HL-60 (cell line): Measurements from ENCODE around the gene CDK5RAP1.

Experiments used
- DNase-seq, 2 experiments: peaks; one replicate each; pipeline ENCODE4 v3.0.0-alpha.2; 2010 to 2020; ENCODE audit warnings: low read depth in 1 of 2, low spot score in 1 of 2
- H3K27ac ChIP-seq: fragments of 250-450 bp; sonication (Bioruptor Pico); replicated peaks from 2 replicates; pipeline ENCODE4 v1.5.1; 2020; ENCODE audit warnings: mild to moderate bottlenecking, moderate library complexity
- H3K27me3 ChIP-seq: fragments of 250-450 bp; sonication (Bioruptor Pico); 2 replicates; pipeline ENCODE4 v1.5.1; 2021; ENCODE audit warnings: mild to moderate bottlenecking, moderate library complexity; ENCODE audit not compliant: insufficient read depth, poor library complexity, severe bottlenecking
- H3K4me3 ChIP-seq: replicated peaks from 2 replicates; pipeline ENCODE4 v1.5.1; 2011; ENCODE audit warnings: mild to moderate bottlenecking, control low read depth, low read length; ENCODE audit not compliant: insufficient read depth
- GABPA ChIP-seq: IDR thresholded peaks from 2 replicates; pipeline ENCODE4 v1.6.1; 2012; ENCODE audit warnings: low read depth
- POLR2AphosphoS5 ChIP-seq: IDR thresholded peaks from 2 replicates; pipeline ENCODE4 v1.6.1; 2012; ENCODE audit warnings: low read depth
- SPI1 ChIP-seq: IDR thresholded peaks from 2 replicates; pipeline ENCODE4 v1.6.1; 2012; ENCODE audit warnings: low read depth, mild to moderate bottlenecking, borderline replicate concordance
- TF ChIP-seq, protein P1 (sequence below): IDR thresholded peaks from 2 replicates; pipeline ENCODE4 v1.6.1; 2012; ENCODE audit warnings: low read depth; ENCODE audit not compliant: insufficient replicate concordance
- TF ChIP-seq, protein P2 (sequence below): IDR thresholded peaks from one replicate; pipeline ENCODE4 v1.5.1; 2011; ENCODE audit warnings: low read length, control low read depth, inconsistent platforms; ENCODE audit not compliant: insufficient read depth

Gene CDK5RAP1

DNA sequence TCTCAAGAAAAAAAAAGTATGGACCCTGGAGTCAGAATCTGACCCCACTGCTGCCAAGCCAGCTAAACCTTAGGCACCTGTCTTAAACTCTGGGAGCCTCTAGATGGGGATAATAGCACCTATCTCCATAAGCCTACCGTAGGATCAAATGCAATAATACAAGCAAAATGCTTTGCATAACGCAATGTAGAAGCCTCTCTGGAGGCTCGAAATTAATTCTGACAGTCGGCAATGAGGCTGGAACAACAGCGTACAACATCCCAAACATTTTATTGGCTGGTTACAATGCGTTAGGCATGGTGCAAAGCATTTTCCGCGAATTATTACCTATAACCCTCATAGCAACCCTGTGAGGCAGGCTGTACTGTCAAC, 521 bp downstream of the CDK5RAP1 start:
- TF ChIP-seq POLR2AphosphoS5 (no peak), SPI1 (no peak), GABPA (no peak)
- TF ChIP-seq, protein P1, sequence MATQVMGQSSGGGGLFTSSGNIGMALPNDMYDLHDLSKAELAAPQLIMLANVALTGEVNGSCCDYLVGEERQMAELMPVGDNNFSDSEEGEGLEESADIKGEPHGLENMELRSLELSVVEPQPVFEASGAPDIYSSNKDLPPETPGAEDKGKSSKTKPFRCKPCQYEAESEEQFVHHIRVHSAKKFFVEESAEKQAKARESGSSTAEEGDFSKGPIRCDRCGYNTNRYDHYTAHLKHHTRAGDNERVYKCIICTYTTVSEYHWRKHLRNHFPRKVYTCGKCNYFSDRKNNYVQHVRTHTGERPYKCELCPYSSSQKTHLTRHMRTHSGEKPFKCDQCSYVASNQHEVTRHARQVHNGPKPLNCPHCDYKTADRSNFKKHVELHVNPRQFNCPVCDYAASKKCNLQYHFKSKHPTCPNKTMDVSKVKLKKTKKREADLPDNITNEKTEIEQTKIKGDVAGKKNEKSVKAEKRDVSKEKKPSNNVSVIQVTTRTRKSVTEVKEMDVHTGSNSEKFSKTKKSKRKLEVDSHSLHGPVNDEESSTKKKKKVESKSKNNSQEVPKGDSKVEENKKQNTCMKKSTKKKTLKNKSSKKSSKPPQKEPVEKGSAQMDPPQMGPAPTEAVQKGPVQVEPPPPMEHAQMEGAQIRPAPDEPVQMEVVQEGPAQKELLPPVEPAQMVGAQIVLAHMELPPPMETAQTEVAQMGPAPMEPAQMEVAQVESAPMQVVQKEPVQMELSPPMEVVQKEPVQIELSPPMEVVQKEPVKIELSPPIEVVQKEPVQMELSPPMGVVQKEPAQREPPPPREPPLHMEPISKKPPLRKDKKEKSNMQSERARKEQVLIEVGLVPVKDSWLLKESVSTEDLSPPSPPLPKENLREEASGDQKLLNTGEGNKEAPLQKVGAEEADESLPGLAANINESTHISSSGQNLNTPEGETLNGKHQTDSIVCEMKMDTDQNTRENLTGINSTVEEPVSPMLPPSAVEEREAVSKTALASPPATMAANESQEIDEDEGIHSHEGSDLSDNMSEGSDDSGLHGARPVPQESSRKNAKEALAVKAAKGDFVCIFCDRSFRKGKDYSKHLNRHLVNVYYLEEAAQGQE = no peak
- TF ChIP-seq, protein P2, sequence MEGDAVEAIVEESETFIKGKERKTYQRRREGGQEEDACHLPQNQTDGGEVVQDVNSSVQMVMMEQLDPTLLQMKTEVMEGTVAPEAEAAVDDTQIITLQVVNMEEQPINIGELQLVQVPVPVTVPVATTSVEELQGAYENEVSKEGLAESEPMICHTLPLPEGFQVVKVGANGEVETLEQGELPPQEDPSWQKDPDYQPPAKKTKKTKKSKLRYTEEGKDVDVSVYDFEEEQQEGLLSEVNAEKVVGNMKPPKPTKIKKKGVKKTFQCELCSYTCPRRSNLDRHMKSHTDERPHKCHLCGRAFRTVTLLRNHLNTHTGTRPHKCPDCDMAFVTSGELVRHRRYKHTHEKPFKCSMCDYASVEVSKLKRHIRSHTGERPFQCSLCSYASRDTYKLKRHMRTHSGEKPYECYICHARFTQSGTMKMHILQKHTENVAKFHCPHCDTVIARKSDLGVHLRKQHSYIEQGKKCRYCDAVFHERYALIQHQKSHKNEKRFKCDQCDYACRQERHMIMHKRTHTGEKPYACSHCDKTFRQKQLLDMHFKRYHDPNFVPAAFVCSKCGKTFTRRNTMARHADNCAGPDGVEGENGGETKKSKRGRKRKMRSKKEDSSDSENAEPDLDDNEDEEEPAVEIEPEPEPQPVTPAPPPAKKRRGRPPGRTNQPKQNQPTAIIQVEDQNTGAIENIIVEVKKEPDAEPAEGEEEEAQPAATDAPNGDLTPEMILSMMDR = no peak

GRCh38 chr20:33399924-33400323, 1.4 kb downstream of the CDK5RAP1 start:
- peak overlapping the region; percentile 97 for H3K4me3 ChIP-seq
- no peaks in the 10 kb centered on the region for H3K27me3 ChIP-seq
- peak overlapping the region; percentile 73 for H3K27ac ChIP-seq
- DNase-seq = peak in 1 of 2 experiments; percentile 74
- TF ChIP-seq POLR2AphosphoS5 (no peak), SPI1 (peak; percentile 85)

More for the DNA sequence above, 521 bp downstream of the CDK5RAP1 start:
- no peaks in the 10 kb centered on the region for H3K27me3 ChIP-seq
- no peak for DNase-seq
- H3K4me3 ChIP-seq = peak overlapping the region; percentile 97
- H3K27ac ChIP-seq = peak overlapping the region; percentile 73

- H3K4me3 ChIP-seq = no peak overlapping the region
- no peak overlapping the region for H3K27ac ChIP-seq
- H3K27me3 ChIP-seq = no peaks in the 10 kb centered on the region
- DNase-seq = no peak
- TF ChIP-seq, protein P1 = no peak
Measured at GRCh38 chr20:33394718-33395117, 6.6 kb downstream of the CDK5RAP1 start.

DNA sequence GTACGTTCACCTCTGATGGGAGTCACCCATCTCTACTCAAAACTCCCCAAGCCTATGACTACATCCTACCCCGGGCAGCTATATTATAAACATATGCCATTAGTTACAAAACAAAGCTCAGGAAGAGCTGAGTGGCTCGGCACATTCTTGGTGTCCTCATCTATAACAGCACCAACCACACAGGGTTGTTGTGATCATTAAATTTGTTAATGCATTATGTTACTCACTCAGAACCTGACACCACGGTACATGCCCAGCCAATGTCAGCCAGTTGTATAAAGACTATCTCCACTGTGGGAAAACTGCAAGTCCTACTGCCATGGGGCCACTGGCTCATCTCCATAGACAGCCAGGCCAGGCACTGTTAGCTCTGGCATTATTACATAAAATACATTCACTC, 7.7 kb downstream of the CDK5RAP1 start:
- TF ChIP-seq, protein P1 = no peak
- TF ChIP-seq, protein P2 = no peak
- no peak for TF ChIP-seq POLR2AphosphoS5
- TF ChIP-seq GABPA = no peak
- no peak for TF ChIP-seq SPI1
- no peak overlapping the region for H3K4me3 ChIP-seq
- no peak overlapping the region for H3K27ac ChIP-seq
- no peak for DNase-seq
- H3K27me3 ChIP-seq = no peaks in the 10 kb centered on the region
